HG03460 (cell line): ENCODE measurements around the gene TMEM63A.

ENCODE experiments used
- ATAC-seq: cut with Tn5 transposase; IDR thresholded peaks from one replicate; pipeline ENCODE4 v1.9.1; 2021; ENCODE audit not compliant: unreplicated experiment

Gene TMEM63A

DNA sequence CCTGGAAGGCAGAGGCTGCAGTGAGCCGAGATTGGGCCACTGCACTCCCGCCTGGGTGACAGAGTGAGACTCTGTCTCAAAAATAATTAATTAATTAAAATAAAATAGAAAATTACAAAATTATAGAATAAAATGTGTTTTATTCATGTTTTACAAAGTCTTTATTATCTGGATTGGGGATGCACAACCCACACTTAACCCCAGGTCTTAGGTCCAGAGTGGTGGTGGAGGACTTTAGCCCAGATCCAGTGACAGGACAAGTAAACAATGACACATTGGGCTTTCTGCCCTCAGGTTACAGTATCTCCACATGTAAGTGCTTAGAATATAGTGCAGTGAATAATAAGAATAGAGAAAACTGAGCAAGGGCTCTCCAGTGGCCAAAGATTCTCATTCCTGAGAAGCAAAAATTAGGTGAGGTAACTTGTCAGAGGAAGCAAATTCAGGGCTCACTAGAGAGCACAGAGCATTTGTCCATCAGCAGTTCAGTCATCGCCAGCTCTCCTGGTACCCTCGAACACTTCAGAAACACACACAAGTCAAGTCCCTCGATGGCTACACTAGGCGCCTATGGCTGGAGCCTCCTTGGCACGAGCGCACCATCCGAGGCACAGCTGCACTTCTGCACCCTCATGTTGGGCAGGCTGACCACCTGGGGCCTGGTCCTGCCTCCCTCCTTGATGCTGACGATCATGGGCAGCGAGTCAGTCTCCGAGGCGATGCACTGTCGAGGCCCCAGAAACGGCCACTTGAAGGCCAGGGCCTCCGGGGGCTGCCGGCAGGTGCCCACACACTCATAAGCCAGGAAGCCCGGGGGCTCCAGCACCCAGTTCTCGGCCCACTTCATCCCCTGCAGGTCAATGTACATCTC, 4.2 kb upstream of the TMEM63A start:
- ATAC-seq: no peak

DNA sequence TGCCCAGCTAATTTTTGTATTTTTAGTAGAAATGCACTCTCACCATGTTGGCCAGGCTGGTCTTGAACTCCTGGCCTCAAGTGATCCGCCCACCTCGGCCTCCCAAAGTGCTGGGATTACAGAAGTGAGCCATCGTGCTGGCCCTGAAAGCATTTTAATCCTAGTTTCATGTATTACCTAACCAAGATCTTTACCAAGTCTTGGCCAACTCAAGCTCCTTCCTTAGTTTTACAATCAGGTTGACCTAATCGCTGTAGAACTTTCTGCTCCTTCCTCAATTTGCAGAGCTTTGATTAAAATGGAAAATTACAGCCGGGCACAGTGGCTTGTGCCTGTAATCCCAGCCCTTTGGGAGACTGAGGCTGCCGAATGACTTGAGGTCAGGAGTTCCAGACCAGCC, 3.2 kb upstream of the TMEM63A start:
- no peak for ATAC-seq

DNA sequence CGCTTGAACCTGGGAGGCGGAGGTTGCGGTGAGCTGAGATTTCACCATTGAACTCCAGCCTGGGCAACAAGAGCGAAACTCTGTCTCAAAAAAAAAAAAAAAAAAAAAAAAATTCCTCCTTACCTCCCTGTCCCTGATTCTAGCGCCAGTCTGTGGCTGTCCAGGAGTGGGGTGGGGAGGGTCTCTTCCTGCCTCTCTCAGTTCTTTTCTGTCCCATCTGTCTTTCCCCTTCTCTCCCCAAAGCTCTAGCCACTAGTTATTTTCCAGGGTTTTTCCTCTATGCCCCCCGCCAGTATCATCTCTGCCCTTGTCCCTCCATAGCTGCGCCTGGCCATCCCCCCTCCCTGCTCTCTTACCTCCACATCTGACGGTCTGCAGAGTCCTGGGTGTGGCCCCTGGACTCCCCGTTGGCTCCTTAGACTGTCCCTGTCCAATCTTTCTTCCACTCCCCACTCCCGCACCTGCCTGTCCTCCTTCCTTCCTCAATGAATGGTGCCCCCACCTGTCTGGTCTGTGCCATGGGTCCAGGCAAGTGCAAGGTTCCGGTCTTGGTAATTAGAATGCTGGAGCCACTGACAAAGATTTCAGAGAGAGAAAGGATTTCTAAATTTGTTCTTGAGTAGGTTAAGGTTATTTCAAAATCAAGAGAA, 1.6 kb upstream of the TMEM63A start:
- ATAC-seq: no peak

DNA sequence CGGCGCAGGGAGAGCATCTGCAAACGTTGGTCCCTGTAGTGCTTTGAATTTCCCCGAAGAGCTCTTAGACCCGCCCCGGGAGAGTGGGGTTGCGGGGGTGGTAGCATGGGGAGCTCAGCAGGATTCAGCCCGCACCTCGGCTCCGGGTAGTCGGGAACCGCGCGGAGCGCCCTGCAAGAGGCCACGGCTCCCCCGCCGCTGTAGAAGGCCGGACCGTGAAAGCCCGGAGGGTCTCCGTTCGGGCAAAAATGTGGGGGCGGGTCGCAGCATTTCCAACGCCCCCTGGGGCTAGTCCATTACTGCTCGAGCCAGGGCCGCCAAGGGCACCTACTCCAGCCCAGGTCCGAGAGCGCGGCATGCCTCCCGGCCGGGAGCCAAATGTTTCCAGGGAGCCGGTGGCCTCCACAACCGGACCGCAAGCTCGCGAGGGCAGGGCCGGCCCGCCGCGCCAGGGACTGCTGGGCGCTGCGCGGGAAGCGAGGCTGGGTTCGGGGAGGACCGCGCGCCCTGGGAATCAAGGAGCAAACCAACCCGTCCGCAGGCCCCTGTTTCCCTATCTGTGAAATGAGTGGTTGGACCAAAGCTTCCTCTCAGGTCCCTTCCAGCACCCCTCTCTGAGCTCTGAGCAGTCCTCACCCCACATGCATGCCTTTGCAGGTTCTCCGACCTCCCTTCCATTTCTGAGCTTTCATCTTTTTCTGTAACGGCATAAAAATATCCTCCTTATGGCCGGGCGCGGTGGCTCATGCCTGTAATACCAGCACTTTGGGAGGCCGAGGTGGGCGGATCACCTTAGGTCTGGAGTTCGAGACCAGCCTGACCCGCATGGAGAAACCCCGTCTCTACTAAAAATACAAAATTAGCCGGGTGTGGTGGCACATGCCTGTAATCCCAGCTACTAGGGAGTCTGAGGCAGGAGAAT, 775 bp upstream of the TMEM63A start:
- ATAC-seq: peak; percentile 26

DNA sequence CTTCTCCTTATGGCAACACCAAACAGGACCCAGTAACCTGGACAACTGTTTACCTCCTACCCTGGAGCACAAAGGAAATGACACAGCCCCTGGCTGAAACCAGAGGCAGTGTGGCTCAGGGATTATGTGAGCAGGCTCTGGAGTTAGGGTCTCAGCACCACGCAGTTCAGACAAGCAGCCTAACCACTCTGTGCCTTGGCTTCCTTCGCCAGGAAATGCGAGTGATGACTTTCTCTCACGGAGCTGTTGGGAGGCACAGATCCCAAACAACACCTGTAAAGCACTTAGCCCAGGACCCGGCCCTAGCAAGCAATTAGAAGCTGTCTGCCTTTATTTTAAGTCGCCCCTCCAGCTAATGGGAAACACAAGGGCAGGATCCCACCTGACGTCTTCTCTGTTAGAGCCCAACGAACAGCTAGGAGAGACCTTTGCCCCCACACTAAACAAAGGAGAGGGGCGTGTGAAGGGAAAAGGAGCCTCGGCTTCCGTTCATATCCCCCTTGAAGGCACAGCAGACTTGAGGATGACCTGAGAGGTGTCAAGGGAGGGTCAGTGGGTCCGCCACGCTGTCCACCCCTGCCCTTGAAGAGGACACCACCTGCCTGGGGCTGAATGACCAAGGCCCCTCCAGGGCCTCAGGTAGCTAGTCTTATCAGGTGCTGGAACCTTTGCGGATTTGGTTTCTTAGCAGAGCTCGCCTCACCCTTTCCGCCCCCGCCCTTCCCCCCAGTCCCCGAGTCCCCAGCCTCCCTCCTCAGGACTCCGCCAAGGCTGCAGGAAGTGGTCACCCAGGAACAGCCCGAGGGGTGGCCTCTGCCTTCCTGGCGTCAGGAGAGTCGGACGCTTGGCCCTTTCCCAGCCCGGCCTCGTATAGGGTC, 860 bp downstream of the TMEM63A start:
- peak; percentile 32 for ATAC-seq

DNA sequence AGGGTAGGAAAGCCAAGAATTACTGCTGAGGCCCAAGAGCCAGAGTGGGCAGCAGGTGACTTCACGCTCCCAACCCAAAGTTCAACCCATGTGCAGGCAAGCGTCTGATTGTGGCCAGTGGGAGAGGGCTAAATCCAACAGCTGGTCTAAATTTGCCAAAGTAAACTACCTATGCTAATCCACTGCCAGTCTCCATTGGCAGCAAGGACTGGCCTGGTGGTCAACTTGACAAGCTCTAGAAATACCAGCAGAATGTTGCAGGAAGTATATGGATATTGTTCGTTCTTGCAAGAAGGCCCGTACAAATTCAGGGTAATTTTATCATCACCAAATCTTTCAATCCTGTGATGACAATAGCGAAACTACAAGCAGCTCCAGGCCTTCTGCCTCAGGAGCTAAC, 1.5 kb downstream of the TMEM63A start:
- ATAC-seq: no peak

DNA sequence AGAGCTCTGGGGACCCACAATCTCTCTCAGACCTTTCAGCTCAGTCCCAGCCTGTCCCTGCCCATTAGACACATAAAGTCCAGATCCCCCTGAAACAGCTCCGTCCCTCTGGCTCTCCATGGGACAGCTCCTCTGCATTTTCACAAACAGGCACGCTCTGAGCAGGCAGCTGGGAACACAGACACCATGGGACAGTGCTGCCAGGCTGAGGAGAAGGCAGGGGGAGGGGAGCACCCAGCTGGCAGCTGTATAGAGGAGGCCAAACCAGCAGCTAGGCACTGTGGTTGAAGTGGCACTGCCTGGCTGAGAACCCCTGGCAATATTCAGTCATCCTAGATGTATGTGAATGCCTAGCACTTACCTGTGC, 2.0 kb downstream of the TMEM63A start:
- no peak for ATAC-seq

DNA sequence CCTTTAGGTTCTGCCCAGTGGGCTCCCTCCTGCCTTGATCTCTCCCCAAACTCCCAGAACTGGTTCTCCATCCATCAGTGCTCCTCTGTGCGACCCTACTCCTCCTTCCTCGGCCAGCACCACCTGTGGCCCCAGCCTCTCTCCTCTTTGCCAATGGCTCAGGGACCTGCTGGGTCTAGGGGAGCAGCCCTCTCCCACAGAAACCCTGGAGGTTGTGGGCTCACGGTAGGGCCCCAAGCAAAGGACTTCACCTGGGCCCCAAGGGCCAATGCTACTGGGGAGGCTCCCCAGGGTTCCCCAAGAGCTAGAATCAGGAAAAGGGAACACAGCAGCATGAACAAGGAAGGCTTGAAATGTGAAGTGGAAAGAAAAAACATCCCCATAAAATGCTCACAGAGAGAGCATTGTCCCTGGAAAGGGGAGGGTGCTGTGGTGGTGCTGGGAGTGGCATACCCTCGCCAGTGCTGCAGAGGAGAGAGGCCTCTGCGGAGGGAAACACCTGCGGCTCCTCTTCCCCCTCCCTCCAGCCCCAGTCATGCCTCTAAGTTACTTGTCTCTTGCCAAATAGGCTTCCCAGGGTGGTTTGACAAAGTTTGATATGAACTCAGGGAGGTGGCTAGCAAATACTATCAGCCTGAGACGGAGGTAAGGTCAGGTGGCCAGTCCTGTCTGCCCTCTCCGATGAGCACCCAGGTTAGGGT, 2.5 kb downstream of the TMEM63A start:
- ATAC-seq: no peak

DNA sequence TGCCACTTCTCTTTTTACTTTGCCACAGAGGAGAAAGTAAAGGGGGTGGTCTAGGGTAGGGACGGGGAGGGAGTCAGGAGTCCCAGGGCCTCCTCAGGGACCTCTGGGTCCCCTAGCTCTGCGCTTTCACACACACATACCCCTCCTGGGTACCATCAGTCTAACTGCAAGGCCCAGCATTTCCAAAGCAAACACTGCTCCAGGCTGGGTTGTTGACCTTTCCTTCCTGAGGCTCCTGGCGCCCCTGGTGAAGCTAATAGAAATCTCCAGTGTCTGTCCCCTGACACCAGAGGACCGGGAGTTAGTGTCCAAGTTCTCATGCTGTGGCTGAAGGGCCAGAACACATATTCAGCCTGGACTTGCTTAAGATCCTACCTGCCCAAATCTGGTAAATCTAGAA, 3.9 kb downstream of the TMEM63A start:
- no peak for ATAC-seq

DNA sequence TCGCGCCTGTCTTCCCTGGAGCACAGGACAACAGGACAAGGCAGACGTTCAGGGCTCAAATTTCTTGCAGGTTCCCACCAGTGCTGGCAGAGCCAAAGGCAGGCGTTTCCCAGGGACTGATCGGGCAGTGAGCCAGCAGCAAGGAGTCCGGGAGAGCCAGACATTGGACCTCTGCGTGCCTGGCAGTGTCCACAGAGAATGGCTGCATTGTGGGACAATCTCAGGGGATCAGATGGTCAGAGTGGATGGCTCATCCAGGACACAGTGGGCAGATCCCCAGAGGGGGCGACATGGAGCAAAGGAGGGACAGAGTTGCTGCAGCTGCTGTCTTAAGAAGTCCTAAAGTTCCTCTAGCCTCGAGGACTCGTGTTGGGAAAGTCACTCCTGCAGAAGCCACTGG, 4.6 kb downstream of the TMEM63A start:
- no peak for ATAC-seq

DNA sequence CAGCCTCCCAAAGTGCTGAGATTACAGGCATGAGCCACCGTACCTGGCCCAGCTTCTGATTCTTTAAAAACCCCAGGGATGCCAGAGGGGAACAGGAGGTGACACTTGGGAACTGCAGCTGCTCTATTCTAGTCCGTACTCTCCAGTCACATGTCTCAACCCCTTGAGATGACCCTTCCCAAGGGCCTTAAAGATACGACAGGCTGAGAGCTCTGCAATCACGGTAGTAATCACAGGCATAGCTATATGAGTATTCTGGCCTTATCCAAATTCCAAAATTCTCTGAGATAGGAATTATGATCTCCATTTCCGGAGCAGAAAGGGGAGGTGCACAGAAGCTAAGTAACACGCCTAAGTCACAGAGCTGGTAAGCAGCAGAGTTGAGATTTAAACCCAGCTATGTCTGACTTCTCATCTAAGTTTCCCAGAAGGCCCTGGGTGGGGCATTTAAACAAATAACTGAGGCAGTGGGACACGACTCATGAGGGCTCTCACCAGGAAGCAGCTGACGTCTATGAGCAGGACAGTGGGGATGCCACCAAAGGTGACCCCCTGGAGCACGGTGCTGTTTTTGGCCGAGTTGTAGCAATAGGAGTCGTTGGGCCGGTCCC, 5.2 kb downstream of the TMEM63A start:
- ATAC-seq: no peak

DNA sequence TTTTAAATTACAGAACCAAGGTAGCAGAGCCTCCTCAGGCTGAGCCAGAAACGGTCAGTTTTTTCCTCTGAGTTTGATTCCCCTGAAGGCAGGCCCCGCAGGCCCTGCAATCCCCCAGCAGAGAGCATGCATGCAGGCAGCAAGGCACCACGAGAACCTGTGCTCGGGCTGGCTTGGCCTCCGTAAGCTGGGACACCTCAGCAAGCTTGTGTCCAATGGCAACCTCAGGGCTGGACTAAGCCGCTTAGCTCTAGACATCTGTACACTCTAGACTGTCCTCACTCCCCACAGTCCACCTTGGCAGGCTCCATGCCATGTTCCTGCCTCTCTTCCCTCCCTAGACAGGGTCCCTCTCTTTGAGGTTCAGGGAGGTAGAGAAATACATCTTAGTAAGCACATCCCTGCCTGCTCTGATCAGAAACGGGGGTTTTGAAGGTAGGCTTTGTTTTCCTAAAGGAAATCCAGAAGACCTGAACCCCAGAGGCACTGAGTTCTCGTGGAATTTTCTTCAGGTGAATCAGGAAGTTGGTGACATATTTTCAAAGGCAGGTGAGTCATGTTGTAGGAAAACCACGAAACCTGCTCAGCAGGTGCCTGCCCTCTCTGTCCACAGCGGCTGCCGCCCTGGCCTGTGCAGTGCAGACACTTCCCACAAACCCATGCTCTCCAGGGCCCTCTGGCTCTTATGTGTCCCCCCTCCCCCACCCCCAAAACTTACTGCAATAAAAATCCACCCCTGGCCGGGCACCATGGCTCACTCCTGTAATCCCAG, 7.0 kb downstream of the TMEM63A start:
- no peak for ATAC-seq

DNA sequence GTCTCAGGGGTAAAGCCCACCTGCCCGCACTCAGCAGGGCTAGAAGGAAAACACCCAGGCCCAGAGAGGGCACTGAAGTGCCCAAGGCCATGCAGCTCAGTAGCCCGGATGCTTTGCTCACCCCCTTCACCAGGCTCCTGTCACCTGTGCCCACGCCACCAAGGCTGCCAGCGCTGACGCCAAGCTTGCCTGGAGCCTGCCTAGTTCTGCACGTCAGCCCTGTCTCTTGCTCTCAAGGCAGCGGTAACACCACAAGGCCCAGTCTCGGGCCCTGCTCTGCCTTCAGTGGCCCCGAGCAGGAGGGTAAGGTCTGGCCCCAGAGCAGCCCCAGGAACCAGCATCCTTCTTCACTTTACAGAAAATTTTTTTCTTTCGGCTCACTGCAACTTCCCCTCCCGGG, 7.7 kb downstream of the TMEM63A start:
- no peak for ATAC-seq

DNA sequence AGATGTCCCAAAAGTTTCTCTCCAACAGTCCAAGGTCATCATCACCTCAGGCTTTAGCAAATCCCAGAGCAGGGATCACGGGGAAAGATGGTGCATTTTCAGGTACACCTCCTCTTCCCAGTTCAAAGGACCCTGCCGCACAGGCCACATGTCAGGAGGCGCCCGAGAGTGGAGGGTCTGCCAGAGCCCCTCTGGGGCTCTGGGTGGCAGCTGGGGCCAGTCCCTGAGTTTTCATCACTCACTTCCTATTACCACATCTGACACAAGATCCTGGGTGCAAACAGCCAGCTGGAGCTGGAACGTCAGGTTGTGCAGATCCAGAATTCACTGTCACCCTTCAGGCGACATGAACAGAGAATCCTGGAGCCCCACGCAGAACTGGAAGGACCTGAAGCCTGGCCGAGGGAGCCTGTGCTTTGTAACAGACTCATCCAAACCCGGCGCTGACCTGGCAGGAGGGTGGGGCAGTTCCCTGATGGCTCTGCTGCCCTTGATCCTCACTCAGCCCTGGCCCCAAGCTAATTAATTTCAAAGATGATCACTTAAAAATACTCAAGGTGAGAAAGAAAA, 8.8 kb downstream of the TMEM63A start:
- ATAC-seq: no peak

DNA sequence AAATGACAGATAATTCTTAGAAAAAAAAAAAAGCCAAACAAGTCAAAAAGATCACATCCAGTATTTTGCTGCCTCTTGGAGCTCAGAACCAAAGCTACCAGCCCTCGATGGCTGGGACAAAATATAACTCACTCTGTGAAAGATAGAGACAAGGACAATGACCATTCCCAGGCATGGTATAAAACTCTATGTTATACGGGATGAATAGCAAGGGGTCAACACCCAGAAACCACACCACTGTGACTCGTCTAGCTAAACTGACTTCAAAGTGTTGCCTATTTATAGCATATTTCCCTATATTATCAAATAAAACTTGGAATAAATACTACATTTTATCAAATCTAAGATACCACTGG, 10.1 kb downstream of the TMEM63A start:
- no peak for ATAC-seq

DNA sequence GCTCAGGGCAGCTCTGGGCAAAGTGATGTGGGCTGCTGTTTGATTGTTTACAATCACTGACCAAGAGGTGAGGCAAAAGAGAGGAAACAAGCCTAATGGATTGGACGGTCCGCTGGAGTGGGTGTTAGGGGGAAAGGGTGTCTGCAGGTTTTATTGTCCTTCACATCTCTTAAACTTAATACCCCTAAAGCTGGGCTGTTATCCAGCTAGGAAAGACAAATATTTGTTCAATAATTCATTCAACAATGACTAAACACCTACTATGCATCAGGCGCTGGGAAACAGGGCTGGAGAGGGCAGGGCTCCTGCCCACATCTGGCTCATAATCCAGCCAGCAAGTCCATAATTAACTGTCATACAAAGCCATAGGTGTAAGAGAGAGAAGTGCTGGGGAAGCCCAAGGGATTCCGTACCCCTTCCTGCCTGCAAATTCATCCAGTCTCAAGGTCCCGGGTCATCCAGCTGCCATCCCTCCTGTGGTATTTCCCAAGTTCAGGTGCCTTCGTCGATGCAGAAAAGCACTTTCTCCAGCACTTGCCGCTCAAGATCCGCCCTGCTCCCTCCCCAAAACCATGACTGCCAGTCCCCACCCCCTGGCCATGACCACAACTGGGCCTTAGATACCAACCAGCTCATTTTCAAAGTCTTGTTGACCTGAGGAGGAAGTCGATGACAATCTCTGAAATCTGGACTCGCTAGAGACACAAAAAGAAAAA, 10.7 kb downstream of the TMEM63A start:
- ATAC-seq: no peak

DNA sequence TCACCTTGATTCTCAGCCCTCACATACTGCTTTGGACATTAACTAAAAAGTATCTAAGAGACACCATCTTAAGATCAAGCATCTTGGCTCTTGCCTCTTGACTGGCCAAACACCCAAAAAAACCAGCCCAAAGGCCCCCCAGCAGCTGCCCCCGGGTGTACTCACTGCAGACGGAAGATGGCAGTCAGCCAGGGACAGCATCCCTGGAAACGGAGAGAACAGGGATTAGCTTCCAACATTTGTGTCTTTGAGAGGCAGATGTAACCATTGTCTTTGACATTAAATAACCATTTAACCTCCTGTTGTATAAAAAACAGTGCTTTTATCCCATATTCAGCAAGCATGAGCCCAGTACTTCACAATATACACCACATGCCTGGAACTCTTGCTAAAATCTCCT, 11.3 kb downstream of the TMEM63A start:
- ATAC-seq: no peak
